HG03103 (cell line): Measurements from ENCODE around the gene CPOX.

ENCODE experiments used
- ATAC-seq: cut with Tn5 transposase; IDR thresholded peaks from one replicate; pipeline ENCODE4 v1.9.1; 2021; ENCODE audit warnings: low read depth; ENCODE audit not compliant: unreplicated experiment

The CPOX gene

GRCh38 chr3:98596541-98597500 lies 3.4 kb upstream of the CPOX start:
- ATAC-seq, result no peak

- no peak for ATAC-seq
These were observed 2.7 kb upstream of the CPOX start for GRCh38 chr3:98596087-98596486.

- no peak for ATAC-seq
These were observed 1.4 kb upstream of the CPOX start for GRCh38 chr3:98594628-98595324.

GRCh38 chr3:98592345-98592935 lies 971 bp downstream of the CPOX start:
- no peak for ATAC-seq

- no peak for ATAC-seq
These were observed 3.9 kb downstream of the CPOX start for GRCh38 chr3:98589331-98590036.

- no peak for ATAC-seq
These were observed 5.3 kb downstream of the CPOX start for GRCh38 chr3:98588065-98588464.

GRCh38 chr3:98587654-98588053 lies 5.8 kb downstream of the CPOX start:
- no peak for ATAC-seq

GRCh38 chr3:98584547-98584946 lies 8.9 kb downstream of the CPOX start:
- ATAC-seq, result no peak

GRCh38 chr3:98583766-98584165 lies 9.6 kb downstream of the CPOX start:
- ATAC-seq, result no peak

GRCh38 chr3:98582042-98582441 lies 11.4 kb downstream of the CPOX start:
- ATAC-seq, result no peak

- no peak for ATAC-seq
These were observed 11.9 kb downstream of the CPOX start for GRCh38 chr3:98581474-98581873.

- ATAC-seq, result no peak
These were observed 12.7 kb downstream of the CPOX start for GRCh38 chr3:98580401-98581386.

- ATAC-seq, result no peak
These were observed 16.1 kb downstream of the CPOX start for GRCh38 chr3:98577178-98577895.

GRCh38 chr3:98574132-98574531 lies 19.3 kb downstream of the CPOX start:
- ATAC-seq, result no peak

GRCh38 chr3:98573181-98573728 lies 20.2 kb downstream of the CPOX start:
- ATAC-seq, result peak; percentile 64

GRCh38 chr3:98568402-98568801 lies 25.0 kb downstream of the CPOX start:
- ATAC-seq, result no peak

GRCh38 chr3:98567666-98568270 lies 25.6 kb downstream of the CPOX start:
- ATAC-seq, result no peak

GRCh38 chr3:98565843-98566242 lies 27.6 kb downstream of the CPOX start:
- no peak for ATAC-seq
